GM21529 (cell line): ENCODE data around the gene GLB1L2.

Experiments used
- ATAC-seq: cut with Tn5 transposase; IDR thresholded peaks from one replicate; pipeline ENCODE4 v1.9.1; 2021; ENCODE audit not compliant: unreplicated experiment

GLB1L2 gene

DNA sequence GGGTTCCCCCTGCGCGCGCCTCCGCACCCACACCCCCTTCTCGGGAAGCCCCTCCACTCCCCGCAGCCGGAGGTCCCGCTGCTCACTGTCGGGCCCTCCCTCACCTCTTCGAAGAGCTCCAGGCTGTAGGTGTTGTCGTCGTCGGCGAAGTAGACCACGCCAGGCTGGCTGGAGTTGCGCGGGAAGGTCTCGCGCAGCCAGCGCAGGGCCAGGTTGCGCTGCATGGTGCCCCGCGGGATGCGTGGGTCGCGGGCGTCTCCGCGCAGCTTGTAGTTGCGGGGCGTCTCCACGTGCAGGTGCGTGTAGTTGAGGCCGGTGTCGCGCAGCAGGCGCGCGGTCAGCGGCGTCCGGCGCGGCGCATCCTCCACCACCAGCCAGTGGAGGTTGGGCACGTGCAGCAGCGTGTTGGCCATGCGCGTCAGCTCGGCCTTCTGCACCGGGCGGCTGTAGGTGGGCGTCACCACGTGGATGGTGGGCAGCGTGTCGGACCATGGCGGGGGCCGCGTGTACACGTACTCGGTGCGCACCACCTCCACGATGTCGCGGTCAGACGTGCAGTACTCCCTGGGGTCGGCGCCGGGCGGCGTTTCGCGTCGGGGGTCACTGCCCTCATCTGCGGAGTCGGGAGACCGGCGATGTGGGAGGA lies 51.9 kb downstream of the GLB1L2 start:
- ATAC-seq: no peak

GRCh38 chr11:134384406-134384805 lies 52.6 kb downstream of the GLB1L2 start:
- no peak for ATAC-seq

DNA sequence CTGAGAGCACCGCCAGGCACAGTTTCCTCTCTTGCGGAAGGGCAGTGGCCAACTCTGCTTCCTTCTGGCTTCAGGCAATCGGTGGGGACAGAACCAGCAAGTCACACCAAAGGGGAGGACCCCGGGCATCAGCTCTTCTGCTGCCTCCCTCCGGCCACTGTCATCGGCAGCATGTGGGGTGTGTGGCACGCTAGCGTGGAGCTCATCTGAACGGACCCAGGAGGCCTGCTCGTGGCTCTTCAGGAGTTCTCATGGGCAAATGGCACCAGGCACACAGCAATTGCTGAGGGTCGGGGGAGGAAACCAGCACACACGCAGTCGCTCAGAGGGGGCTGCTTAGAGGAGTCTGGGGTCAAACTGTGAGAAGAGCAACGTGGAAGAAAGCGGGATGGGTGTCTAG lies 53.4 kb downstream of the GLB1L2 start:
- ATAC-seq: no peak

DNA sequence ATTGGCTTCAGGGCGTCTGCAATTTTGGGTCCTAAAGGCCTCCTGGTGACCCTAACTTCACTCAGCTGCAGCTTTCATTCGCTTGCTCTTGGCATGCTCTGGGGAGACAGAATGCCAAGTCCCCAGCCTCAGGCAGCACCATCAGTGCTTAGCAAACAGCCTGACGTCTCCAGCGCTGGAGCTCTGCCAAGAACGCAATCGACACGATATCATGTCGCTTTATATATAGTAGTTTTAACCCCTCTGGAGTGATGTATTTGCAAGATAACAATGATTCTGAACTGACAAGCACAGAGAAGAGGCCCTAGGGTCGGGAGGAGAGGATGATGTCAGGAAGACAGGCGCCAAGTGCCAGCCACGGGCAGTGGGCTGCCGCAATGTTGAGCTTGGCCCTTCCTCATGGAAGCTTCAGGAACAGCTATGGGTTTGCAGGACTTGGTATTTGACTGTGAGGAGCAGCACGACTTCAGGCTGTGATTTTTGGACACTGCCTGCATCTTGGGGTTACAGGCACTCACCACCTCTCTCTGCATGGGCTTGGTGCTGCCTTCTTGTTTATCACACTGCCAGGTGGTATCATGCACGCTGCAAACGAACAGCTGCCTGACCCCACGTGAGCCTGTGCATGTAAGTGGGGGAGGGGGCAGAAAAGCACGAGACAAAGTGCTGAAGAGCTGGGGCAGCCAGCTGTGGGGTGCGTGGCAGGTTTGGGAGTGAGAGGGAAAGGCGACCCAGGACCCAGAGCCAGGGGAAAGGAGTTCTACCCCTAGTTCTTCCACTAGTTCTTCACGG lies 54.2 kb downstream of the GLB1L2 start:
- ATAC-seq: no peak

DNA sequence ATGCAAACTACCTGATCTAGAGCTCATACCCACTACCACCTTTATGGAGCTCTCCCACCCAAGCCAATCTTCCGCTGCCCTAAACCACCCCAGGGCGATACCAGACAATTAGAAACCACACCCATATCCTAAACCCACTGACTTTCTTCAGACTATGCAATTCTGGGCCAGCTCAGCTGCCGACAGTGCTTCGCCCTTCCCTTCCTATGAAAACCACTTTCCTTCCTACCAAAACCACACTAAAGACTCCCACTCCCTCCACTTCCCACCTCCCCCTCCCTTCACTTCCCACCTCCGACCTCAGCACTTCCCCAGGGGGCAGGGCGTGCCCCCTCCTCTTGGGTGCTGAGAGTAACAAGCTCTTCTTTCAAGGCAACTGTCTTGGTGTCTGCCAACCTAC lies 55.2 kb downstream of the GLB1L2 start:
- ATAC-seq: no peak

- no peak for ATAC-seq
Measured at GRCh38 chr11:134387501-134387900, 55.7 kb downstream of the GLB1L2 start.

- no peak for ATAC-seq
Measured at GRCh38 chr11:134388590-134388989, 56.8 kb downstream of the GLB1L2 start.

DNA sequence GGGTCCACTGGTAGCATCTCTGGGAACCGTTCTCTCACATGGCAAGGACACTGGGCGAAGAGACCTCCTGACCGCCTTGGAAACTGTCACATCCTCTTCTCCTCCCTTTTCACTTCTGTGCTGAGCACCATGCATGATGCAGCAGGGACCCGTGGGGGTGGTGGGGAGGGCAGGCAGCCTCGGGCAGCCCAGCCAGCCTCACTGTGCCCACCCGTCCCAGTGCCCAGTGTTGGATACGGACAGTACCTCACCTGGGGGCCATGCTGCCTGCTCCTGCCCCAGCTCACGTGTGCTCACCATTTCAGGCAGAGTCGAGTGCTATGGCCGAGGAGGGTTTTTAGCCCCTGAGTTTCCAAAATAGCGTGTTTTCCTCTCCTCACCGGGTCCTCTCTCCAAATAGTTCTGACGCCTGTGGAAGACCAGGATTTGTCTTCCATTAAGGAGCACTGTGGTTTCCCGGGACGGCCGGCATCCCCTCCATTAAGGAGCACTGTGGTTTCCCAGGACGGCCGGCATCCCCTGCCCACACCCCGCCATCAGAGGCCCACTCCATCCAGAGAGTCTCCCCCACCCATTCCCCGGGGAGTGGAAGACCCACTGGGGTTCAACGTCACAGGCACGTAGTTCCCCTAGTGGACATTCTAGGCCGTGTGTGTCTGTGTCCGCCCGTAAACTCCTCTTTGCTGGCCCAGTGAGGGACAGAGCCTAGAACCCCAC lies 57.8 kb downstream of the GLB1L2 start:
- no peak for ATAC-seq

GRCh38 chr11:134390706-134391569 lies 59.1 kb downstream of the GLB1L2 start:
- no peak for ATAC-seq

DNA sequence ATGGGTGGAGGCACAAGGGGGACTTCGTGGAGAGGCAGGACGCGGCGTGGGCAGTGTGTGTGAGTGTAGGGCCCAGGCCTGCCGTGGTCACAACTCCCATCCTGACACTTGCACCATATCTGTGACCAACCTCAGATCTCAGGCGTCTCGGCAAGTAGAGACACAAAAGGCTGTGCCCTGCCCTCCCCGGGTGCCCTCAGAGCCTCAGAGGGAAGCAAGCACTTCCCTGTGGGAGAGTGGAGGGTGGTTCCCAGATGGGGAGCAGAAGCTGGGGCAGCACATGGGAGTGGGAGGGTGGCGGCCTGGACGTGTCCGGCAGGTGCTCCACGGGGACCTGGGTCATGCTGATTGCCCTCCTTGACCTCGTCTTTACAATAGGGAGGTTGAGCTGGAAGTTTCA lies 59.9 kb downstream of the GLB1L2 start:
- ATAC-seq: no peak

- no peak for ATAC-seq
Measured at GRCh38 chr11:134392953-134393615, 61.3 kb downstream of the GLB1L2 start.

DNA sequence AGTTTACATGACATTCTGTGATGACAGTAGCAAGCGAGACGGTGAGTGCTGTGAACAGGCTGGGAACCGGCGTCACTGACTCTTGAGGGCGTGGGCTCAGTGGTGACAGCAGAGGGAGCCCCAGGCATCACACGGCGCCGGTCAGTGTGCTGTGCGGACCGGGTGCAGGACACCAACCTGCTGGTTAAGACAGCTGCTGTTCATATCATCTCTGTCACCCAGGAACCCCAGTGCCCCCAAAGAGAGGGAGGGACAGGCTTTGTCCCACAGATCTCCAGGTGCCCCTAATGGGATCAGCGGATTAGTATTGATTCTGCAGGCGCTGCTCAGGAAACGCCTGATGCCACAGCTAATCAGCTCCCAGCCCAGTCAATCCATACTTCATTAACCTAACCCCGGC lies 61.9 kb downstream of the GLB1L2 start:
- ATAC-seq: no peak

DNA sequence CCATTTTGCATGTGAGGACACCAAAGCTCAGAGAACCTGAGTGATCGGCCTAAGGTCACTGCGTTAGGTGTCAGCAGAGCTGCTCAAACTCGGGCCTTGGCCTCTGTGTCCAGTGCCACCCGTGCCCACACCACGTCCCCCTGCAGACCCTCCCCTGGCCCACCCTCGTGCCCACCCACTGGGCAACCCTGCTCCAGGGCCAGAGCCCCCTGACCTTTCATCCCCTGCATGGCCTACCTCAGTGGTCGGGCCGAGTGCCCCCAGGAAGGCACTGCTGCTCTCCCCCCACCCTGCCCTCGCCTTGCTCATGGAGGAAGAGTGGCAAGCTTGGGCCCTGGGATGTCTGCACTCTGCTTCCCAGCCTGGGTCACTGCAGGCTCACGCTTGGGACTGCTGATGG lies 62.5 kb downstream of the GLB1L2 start:
- ATAC-seq: no peak

DNA sequence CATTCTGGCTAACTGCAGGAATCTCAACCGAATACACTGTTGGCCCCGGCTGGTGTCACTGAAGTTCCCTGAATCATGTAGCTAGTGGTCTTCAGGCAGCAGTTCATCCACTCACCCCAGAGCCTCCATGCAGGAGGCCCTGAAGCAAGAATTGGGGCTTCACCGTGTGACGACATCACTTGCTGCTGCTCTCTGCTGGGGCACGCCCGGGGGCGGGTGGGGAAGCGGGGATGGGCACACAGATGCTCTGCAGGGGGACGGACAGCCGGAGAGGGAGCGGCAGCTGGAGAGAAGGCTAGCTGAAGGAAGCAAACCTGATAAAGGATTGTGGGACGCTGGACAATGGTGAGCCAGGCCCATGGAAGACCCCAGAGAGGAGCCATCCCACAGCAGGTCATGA lies 63.2 kb downstream of the GLB1L2 start:
- no peak for ATAC-seq

DNA sequence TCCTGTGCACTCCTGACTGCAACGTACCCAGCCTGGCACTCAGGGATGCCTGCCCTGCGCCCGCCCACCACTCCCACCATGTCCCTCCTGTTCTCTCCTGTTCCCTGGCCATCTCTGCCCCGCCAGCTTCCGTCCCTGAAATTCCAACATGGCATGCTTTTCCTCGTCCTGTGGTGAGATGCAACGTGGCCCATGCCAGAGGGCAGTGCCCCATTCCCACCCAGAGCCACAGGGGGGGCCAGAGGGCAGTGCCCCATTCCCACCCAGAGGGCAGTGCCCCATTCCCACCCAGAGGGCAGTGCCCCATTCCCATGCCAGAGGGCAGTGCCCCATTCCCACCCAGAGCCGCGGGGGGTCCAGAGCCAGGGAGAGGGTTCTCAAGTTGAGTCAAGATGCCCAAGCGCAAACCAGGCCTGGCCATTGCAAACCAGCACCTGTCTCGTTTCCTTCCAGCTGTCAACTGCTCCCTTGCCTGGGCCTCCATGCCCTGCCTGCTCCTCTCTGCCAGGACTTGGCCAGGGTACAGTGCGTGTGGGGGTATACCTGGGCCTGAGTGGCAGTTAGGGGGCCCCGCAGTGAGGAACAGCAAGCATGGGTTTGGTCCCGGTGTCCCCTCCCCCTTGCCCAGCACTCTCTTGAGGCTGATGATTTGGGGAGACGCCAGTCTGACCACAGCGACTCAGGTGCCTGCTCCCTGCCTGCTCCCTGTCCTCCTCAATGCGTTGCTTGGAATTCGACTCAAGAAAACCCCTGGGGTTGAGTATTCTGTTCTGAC lies 65.7 kb downstream of the GLB1L2 start:
- ATAC-seq: no peak

DNA sequence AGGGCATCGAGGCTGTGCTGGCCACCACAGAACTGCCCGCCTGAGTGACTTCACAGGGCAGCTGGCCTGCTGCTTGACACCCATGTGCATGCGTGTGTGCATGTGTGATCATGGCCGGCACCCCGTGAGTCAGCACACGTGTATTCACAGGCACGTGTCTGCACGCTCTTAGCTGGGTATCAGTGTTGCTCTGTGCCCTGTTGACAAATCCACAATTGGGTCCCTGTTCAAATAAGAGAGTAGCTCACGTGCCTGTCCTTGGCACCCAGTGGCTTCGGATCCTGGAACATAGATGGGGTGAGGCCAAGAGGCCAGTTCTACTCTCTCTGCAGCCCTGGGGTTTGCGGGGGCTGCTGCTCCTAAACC lies 66.3 kb downstream of the GLB1L2 start:
- ATAC-seq: no peak

DNA sequence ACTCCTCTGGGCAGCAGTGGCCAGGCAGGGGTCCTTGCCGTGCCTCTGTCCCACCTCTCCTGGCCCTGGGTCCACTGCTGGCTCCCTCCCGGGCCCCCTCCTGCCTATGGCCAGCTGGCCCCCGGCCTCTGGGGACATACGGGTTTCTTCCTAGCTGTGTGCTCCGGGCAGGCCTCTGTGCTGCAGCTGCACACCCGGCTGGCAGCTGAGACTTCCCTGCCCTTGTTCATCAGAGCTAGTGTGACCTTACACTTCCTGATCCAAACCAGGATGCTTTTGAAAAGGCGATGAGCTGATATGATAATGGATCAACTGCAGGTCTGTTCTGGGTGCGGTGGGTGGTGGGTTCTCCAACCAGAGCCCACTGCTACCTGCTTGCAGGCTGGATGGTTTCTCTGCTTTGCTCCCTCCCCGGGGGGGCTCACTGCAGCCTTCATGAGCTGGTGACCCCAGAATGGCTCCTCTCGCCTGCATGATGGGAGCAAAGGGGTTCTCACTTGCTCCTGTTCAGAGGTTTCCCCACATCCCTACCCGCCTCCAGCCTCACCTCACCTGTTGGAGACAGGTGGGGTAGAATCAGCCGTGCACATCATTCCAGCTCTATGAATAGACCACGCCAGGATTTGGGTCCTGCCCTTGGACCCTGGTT lies 67.0 kb downstream of the GLB1L2 start:
- no peak for ATAC-seq

DNA sequence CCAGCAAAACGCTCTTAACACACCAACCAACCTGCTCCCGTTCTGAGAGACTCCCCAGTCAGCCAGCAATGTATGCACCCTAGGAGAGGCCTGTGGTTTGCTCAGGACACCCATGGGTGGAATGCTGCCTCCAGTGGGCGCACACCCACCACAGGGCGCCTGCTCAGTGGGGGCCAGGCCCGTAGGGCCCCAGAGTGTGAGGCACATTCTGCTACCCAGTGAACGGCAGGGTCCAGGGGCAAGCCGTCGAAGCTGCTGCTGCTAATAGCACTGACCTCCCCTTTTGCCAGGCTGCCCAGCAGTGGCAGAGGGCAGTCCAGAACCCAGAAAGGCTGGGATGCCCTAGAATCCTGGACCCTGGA lies 67.5 kb downstream of the GLB1L2 start:
- no peak for ATAC-seq

DNA sequence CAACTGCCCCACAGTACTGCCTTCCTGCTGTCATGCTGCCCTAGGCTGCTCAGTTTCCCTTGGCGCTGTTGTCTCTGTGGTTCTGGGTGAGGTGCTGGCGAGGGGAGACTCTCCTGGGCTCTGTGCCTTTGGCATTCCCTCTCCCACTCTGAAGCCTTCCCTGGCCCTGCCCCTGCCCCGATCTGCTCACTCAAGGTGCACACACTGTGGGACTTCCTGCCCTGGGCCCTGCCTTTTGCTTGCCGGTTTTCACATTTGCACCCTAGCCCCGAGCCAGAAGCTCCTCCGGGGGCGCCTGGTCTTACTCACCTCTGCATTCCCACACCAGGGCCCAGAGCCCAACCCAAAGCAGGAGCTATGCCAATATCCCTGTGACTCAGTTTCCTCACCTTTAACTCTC lies 68.2 kb downstream of the GLB1L2 start:
- no peak for ATAC-seq
